Kidney (tissue), 14 donors: ENCODE measurements around the gene TMEM30A. TPM values are rescaled to one million over a fixed set of nuclear protein-coding genes. Genes with fewer than 3 reads are reported as not detected.

Experiments used
- DNase-seq, 5 donors: peaks; one replicate each; pipeline ENCODE4 v3.0.0-alpha.2; 2013 to 2020
- FAIRE-seq: peaks from 2 replicates; lab custom pipeline; 2012; peaks lifted over from hg19 to GRCh38; lab: Jason Lieb, UNC
- H3K27ac ChIP-seq, 2 donors: one replicate each; pipeline ENCODE4 v1.7.0; 2013; ENCODE audit warnings: low read depth in 2 of 2, low read length in 2 of 2, inconsistent platforms in 1 of 2
- H3K27me3 ChIP-seq: one replicate; pipeline ENCODE4 v1.7.1; 2013; ENCODE audit warnings: low read length, inconsistent platforms; ENCODE audit not compliant: control insufficient read depth, insufficient read depth
- H3K36me3 ChIP-seq, 3 donors: one replicate each; pipeline versions ENCODE4 v1.7.0 to v1.7.1; 2013; ENCODE audit warnings: low read length in 3 of 3, control low read depth in 1 of 3, inconsistent platforms in 1 of 3; ENCODE audit not compliant: insufficient read depth in 3 of 3, control insufficient read depth in 2 of 3
- H3K4me1 ChIP-seq, 3 donors: one replicate each; pipeline versions ENCODE4 v1.7.0 to v1.7.1; 2013; ENCODE audit warnings: low read length in 3 of 3, inconsistent platforms in 1 of 3, low read depth in 1 of 3; ENCODE audit not compliant: control insufficient read depth in 2 of 3, insufficient read depth in 2 of 3
- H3K4me3 ChIP-seq, 3 donors: one replicate each; pipeline versions ENCODE4 v1.7.0 to v1.8.1; 2013; ENCODE audit warnings: low read length in 3 of 3, control low read depth in 1 of 3, inconsistent platforms in 1 of 3
- H3K9ac ChIP-seq, 3 donors: one replicate each; pipeline versions ENCODE4 v1.7.0 to v1.7.1; 2013; ENCODE audit warnings: low read length in 3 of 3, control low read depth in 1 of 3, inconsistent platforms in 1 of 3
- H3K9me3 ChIP-seq, 3 donors: one replicate each; pipeline versions ENCODE4 v1.7.0 to v1.7.1; 2013; ENCODE audit warnings: low read length in 3 of 3, control low read depth in 1 of 3, inconsistent platforms in 1 of 3; ENCODE audit not compliant: control insufficient read depth in 2 of 3, insufficient read depth in 1 of 3
- intact Hi-C: fragments of 100-400 bp; cut with DNase I; formaldehyde crosslinking; loops from one replicate; pipeline ENCODE4 v1.11.1; 2022
- polyA plus RNA-seq: library from polyadenylated mRNA; stranded (reverse); fragments of 350-450 nt; fragmentation: Illumina TruSeq; extraction: RNeasy Lipid Tissue Mini Kit (QIAGEN cat#74804); gene quantifications from one replicate; pipeline ENCODE4 v1.2.3, GENCODE V29; 2014; ENCODE audit warnings: low read depth, low replicate concordance; ENCODE audit not compliant: insufficient read depth
- total RNA-seq: library from RNA; stranded (reverse); fragmentation: NEBNext Ultra II Directional; extraction: Animal tissue kit (Norgen Biotek cat#: 25700); gene quantifications from one replicate; pipeline ENCODE4 v1.2.1, GENCODE V29; 2021
- TF ChIP-seq, protein P1 (sequence below): IDR thresholded peaks from 3 replicates; pipeline ENCODE4 v1.5.1; 2012; ENCODE audit warnings: mild to moderate bottlenecking, moderate library complexity, borderline replicate concordance; ENCODE audit not compliant: insufficient read depth; ENCODE audit errors: extremely low read depth
- donor health status: control.
- donor health status: control.
- donor health status: control.
- donor health status: control.
- donor health status: control.
- donor health status: DM: yes; HTN: yes; CAD: no.
- donor health status: Normal renal cell carcinoma (clear cell type).

The TMEM30A gene
- total and polyA plus RNA-seq, 2 donors from 2014 or later, result 51.0 to 101 TPM

GRCh38 chr6:75308250-75308988 lies 23.8 kb upstream of the TMEM30A start:
- FAIRE-seq (no peak), DNase-seq (no peak)
- H3K27ac ChIP-seq, result no peak overlapping the region
- H3K9ac ChIP-seq, result no peak overlapping the region
- no peaks in the 10 kb centered on the region for H3K9me3 ChIP-seq
- intact Hi-C loops, result loop anchor here (10.0 kb wide), 1 partner anchor 206 kb away; no protein-coding TSS in a partner anchor
- TF ChIP-seq, protein P1, sequence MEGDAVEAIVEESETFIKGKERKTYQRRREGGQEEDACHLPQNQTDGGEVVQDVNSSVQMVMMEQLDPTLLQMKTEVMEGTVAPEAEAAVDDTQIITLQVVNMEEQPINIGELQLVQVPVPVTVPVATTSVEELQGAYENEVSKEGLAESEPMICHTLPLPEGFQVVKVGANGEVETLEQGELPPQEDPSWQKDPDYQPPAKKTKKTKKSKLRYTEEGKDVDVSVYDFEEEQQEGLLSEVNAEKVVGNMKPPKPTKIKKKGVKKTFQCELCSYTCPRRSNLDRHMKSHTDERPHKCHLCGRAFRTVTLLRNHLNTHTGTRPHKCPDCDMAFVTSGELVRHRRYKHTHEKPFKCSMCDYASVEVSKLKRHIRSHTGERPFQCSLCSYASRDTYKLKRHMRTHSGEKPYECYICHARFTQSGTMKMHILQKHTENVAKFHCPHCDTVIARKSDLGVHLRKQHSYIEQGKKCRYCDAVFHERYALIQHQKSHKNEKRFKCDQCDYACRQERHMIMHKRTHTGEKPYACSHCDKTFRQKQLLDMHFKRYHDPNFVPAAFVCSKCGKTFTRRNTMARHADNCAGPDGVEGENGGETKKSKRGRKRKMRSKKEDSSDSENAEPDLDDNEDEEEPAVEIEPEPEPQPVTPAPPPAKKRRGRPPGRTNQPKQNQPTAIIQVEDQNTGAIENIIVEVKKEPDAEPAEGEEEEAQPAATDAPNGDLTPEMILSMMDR, result no peak
- no peak overlapping the region for H3K4me3 ChIP-seq
- no peaks in the 10 kb centered on the region for H3K27me3 ChIP-seq
- H3K36me3 ChIP-seq, result no peaks in the 10 kb centered on the region
- no peaks in the 10 kb centered on the region for H3K4me1 ChIP-seq

- intact Hi-C loops, result loop anchor here (10.0 kb wide), 1 partner anchor 207 kb away; no protein-coding TSS in a partner anchor
Measured at GRCh38 chr6:75307364-75308004, 22.9 kb upstream of the TMEM30A start.

GRCh38 chr6:75306064-75306463 lies 21.5 kb upstream of the TMEM30A start:
- DNase-seq (peak in 1 of 5 donors; percentile 18), FAIRE-seq (no peak)
- no peaks in the 10 kb centered on the region for H3K36me3 ChIP-seq
- H3K27me3 ChIP-seq, result no peaks in the 10 kb centered on the region
- H3K9ac ChIP-seq, result no peak overlapping the region
- H3K9me3 ChIP-seq, result no peaks in the 10 kb centered on the region
- no peak overlapping the region for H3K27ac ChIP-seq
- intact Hi-C loops, result loop anchor here (10.0 kb wide), 1 partner anchor 209 kb away; no protein-coding TSS in a partner anchor
- no peaks in the 10 kb centered on the region for H3K4me1 ChIP-seq
- no peak overlapping the region for H3K4me3 ChIP-seq
- TF ChIP-seq, protein P1, result no peak

More at GRCh38 chr6:75307364-75308004, 22.9 kb upstream of the TMEM30A start:
- DNase-seq (no peak), FAIRE-seq (no peak)
- no peaks in the 10 kb centered on the region for H3K4me1 ChIP-seq
- no peak overlapping the region for H3K27ac ChIP-seq
- no peak overlapping the region for H3K9ac ChIP-seq
- no peaks in the 10 kb centered on the region for H3K36me3 ChIP-seq
- no peaks in the 10 kb centered on the region for H3K9me3 ChIP-seq
- H3K4me3 ChIP-seq, result no peak overlapping the region
- no peaks in the 10 kb centered on the region for H3K27me3 ChIP-seq
- TF ChIP-seq, protein P1, result no peak
